Large intestine (tissue), 3 donors: Measurements from ENCODE around the gene MSH6. TPM values are rescaled to one million over a fixed set of nuclear protein-coding genes. Genes with fewer than 3 reads are reported as not detected.
A peak's percentile ranks its signal among the peaks of the same experiment; 100 is the strongest.

Experiments used
- DNase-seq, 2 donors: peaks; one replicate each; pipeline versions ENCODE4 v3.0.0 to v3.0.0-alpha.2; 2013
- H3K27ac ChIP-seq: one replicate; pipeline ENCODE4 v1.5.1; 2013; ENCODE audit warnings: low read length
- H3K27me3 ChIP-seq: 2 replicates; pipeline ENCODE4 v1.6.1; 2013; ENCODE audit warnings: low read length; ENCODE audit not compliant: control insufficient read depth, insufficient read depth
- H3K36me3 ChIP-seq: 2 replicates; pipeline ENCODE4 v1.6.1; 2013; ENCODE audit warnings: low read length; ENCODE audit not compliant: control insufficient read depth, insufficient read depth
- H3K4me1 ChIP-seq: one replicate; pipeline ENCODE4 v1.6.1; 2013; ENCODE audit warnings: low read length; ENCODE audit not compliant: control insufficient read depth, insufficient read depth
- H3K4me3 ChIP-seq: one replicate; pipeline ENCODE4 v1.5.1; 2013; ENCODE audit warnings: low read length
- H3K9me3 ChIP-seq: one replicate; pipeline ENCODE4 v1.6.1; 2013; ENCODE audit warnings: mild to moderate bottlenecking, low read depth, low read length, moderate library complexity; ENCODE audit not compliant: control insufficient read depth
- WGBS: methylation state at CpG from one replicate; pipeline ENCODE4 v1.1.5; 2013; ENCODE audit warnings: low lambda C conversion rate; ENCODE audit not compliant: insufficient coverage; 5-methylcytosine and 5-hydroxymethylcytosine counted together
- polyA plus RNA-seq: library from polyadenylated mRNA; unstranded; fragments of 120-200 nt; gene quantifications from one replicate; pipeline ENCODE4 v1.2.1, GENCODE V29; 2013

Gene MSH6
- polyA plus RNA-seq, 1 donor: 46.7 TPM

- no peaks in the 10 kb centered on the region for H3K27me3 ChIP-seq
- peaks cover 3% of the 10 kb centered on the region for H3K36me3 ChIP-seq
- no peak for DNase-seq
- H3K4me3 ChIP-seq: peak overlapping the region; percentile 76
- H3K4me1 ChIP-seq: peaks cover 13% of the 10 kb centered on the region
- WGBS: no CpG with 5 or more reads among the region's 7 CpGs
- H3K27ac ChIP-seq: peak overlapping the region; percentile 83
- no peaks in the 10 kb centered on the region for H3K9me3 ChIP-seq
Measured at GRCh38 chr2:47782381-47782670, 619 bp upstream of the MSH6 start.

- DNase-seq: peak; percentile 59 to 77
- peak overlapping the region; percentile 84 for H3K4me3 ChIP-seq
- peaks cover 6% of the 10 kb centered on the region for H3K4me1 ChIP-seq
- no peaks in the 10 kb centered on the region for H3K9me3 ChIP-seq
- H3K27ac ChIP-seq: peak overlapping the region; percentile 96
- WGBS: no CpG with 5 or more reads among the region's 71 CpGs
- peaks cover 3% of the 10 kb centered on the region for H3K36me3 ChIP-seq
- no peaks in the 10 kb centered on the region for H3K27me3 ChIP-seq
Measured at GRCh38 chr2:47783486-47784351, 774 bp downstream of the MSH6 start.

GRCh38 chr2:47784352-47784851, 1.5 kb downstream of the MSH6 start:
- peak overlapping the region; percentile 84 for H3K4me3 ChIP-seq
- no peaks in the 10 kb centered on the region for H3K27me3 ChIP-seq
- peak in 1 of 2 donors; percentile 53 for DNase-seq
- peaks cover 6% of the 10 kb centered on the region for H3K4me1 ChIP-seq
- peaks cover 3% of the 10 kb centered on the region for H3K36me3 ChIP-seq
- no peaks in the 10 kb centered on the region for H3K9me3 ChIP-seq
- 0% methylated on average over 4 of the region's 28 CpGs for WGBS
- H3K27ac ChIP-seq: peak overlapping the region; percentile 96

GRCh38 chr2:47785986-47786385, 3.0 kb downstream of the MSH6 start:
- no peak overlapping the region for H3K4me3 ChIP-seq
- no peak overlapping the region for H3K27ac ChIP-seq
- H3K27me3 ChIP-seq: no peaks in the 10 kb centered on the region
- DNase-seq: peak in 1 of 2 donors; percentile 16
- WGBS: no CpG with 5 or more reads among the region's 7 CpGs
- no peaks in the 10 kb centered on the region for H3K9me3 ChIP-seq
- peaks cover 6% of the 10 kb centered on the region for H3K4me1 ChIP-seq
- peaks cover 8% of the 10 kb centered on the region for H3K36me3 ChIP-seq

- no peaks in the 10 kb centered on the region for H3K9me3 ChIP-seq
- H3K4me3 ChIP-seq: no peak overlapping the region
- H3K27me3 ChIP-seq: no peaks in the 10 kb centered on the region
- 85% methylated on average over 2 of the region's 2 CpGs for WGBS
- no peak overlapping the region for H3K27ac ChIP-seq
- peaks cover 85% of the 10 kb centered on the region for H3K36me3 ChIP-seq
- H3K4me1 ChIP-seq: no peaks in the 10 kb centered on the region
- no peak for DNase-seq
Measured at GRCh38 chr2:47796090-47796697, 13.2 kb downstream of the MSH6 start.

- Histone ChIP-seq H3K9me3 (peaks cover 4% of the 10 kb centered on the region), H3K27ac (no peak overlapping the region), H3K4me1 (no peaks in the 10 kb centered on the region), H3K36me3 (peaks cover 90% of the 10 kb centered on the region), H3K27me3 (no peaks in the 10 kb centered on the region), H3K4me3 (no peak overlapping the region)
- 95% methylated on average over 3 of the region's 6 CpGs for WGBS
- DNase-seq: no peak
Measured at GRCh38 chr2:47798631-47799030, 15.7 kb downstream of the MSH6 start.

GRCh38 chr2:47799031-47799609, 16.2 kb downstream of the MSH6 start:
- H3K4me3 ChIP-seq: no peak overlapping the region
- WGBS: no CpG with 5 or more reads among the region's 6 CpGs
- no peak overlapping the region for H3K27ac ChIP-seq
- H3K36me3 ChIP-seq: peaks cover 94% of the 10 kb centered on the region
- no peaks in the 10 kb centered on the region for H3K27me3 ChIP-seq
- H3K4me1 ChIP-seq: no peaks in the 10 kb centered on the region
- DNase-seq: no peak
- peaks cover 4% of the 10 kb centered on the region for H3K9me3 ChIP-seq

GRCh38 chr2:47801118-47801517, 18.2 kb downstream of the MSH6 start:
- H3K4me3 ChIP-seq: no peak overlapping the region
- H3K9me3 ChIP-seq: peaks cover 4% of the 10 kb centered on the region
- no peak overlapping the region for H3K27ac ChIP-seq
- no peaks in the 10 kb centered on the region for H3K4me1 ChIP-seq
- no peak for DNase-seq
- H3K36me3 ChIP-seq: peaks cover 94% of the 10 kb centered on the region
- H3K27me3 ChIP-seq: no peaks in the 10 kb centered on the region
- no CpG with 5 or more reads among the region's 3 CpGs for WGBS

GRCh38 chr2:47803363-47803762, 20.4 kb downstream of the MSH6 start:
- H3K9me3 ChIP-seq: peaks cover 4% of the 10 kb centered on the region
- no peaks in the 10 kb centered on the region for H3K27me3 ChIP-seq
- DNase-seq: no peak
- no peak overlapping the region for H3K4me3 ChIP-seq
- peaks cover 89% of the 10 kb centered on the region for H3K36me3 ChIP-seq
- H3K4me1 ChIP-seq: no peaks in the 10 kb centered on the region
- WGBS: no CpG with 5 or more reads among the region's 7 CpGs
- no peak overlapping the region for H3K27ac ChIP-seq

GRCh38 chr2:47803770-47804169, 20.8 kb downstream of the MSH6 start:
- Histone ChIP-seq H3K4me3 (no peak overlapping the region), H3K4me1 (no peaks in the 10 kb centered on the region), H3K36me3 (peaks cover 87% of the 10 kb centered on the region), H3K9me3 (peaks cover 4% of the 10 kb centered on the region), H3K27ac (no peak overlapping the region), H3K27me3 (no peaks in the 10 kb centered on the region)
- no peak for DNase-seq
- WGBS: no CpG with 5 or more reads among the region's 1 CpG
